Stomach (tissue), 9 donors: ENCODE results near the gene PTPRM. TPM values are rescaled to one million over a fixed set of nuclear protein-coding genes. Genes with fewer than 3 reads are reported as not detected.

Source experiments
- DNase-seq, 2 donors: peaks; one replicate each; pipeline versions ENCODE4 v3.0.0 to v3.0.0-alpha.2; 2013 to 2019
- H3K27ac ChIP-seq, 5 donors: fragments of 200-600 bp in 4 of 5; sonication (generic) in 4 of 5; one replicate each; pipeline ENCODE4 v1.5.1; 2013 to 2019; ENCODE audit warnings: mild to moderate bottlenecking in 1 of 5, moderate library complexity in 1 of 5
- H3K27me3 ChIP-seq, 3 donors: fragments of 200-600 bp; sonication (generic); one replicate each; pipeline ENCODE4 v1.5.1; 2017 to 2019; ENCODE audit warnings: mixed run types in 1 of 3
- H3K36me3 ChIP-seq, 4 donors: fragments of 200-600 bp; sonication (generic); 1 replicate in 3 of 4; 2 replicates in 1 of 4; pipeline ENCODE4 v1.5.1; 2016 to 2019
- H3K4me1 ChIP-seq, 4 donors: fragments of 200-600 bp; sonication (generic); one replicate each; pipeline ENCODE4 v1.5.1; 2016 to 2019
- H3K4me3 ChIP-seq, 4 donors: fragments of 200-600 bp; sonication (generic) in 3 of 4; one replicate each; pipeline ENCODE4 v1.5.1; 2016 to 2019; ENCODE audit warnings: mild to moderate bottlenecking in 1 of 4
- H3K9me3 ChIP-seq, 4 donors: fragments of 200-600 bp; sonication (generic); one replicate each; pipeline ENCODE4 v1.5.1; 2016 to 2019
- CTCF ChIP-seq, 7 experiments: fragments of 450-650 bp in 4 of 7; fragments of 200-600 bp in 3 of 7; sonication (generic) in 3 of 7; IDR thresholded peaks; one replicate each; pipeline ENCODE4 v1.5.1; 2016 to 2019; ENCODE audit warnings: antibody characterized with exemption in 7 of 7, control low read depth in 2 of 7, mild to moderate bottlenecking in 1 of 7
- EP300 ChIP-seq: sonication (generic); formaldehyde crosslinking; IDR thresholded peaks from one replicate; pipeline ENCODE4 v1.6.1; 2017; ENCODE audit warnings: antibody characterized with exemption
- POLR2A ChIP-seq, 4 donors: fragments of 450-650 bp; IDR thresholded peaks; one replicate each; pipeline ENCODE4 v1.6.1; 2016; ENCODE audit warnings: antibody characterized with exemption in 4 of 4, control low read depth in 2 of 4, mild to moderate bottlenecking in 1 of 4, moderate library complexity in 1 of 4
- POLR2AphosphoS5 ChIP-seq, 3 donors: sonication (generic); formaldehyde crosslinking; IDR thresholded peaks; one replicate each; pipeline ENCODE4 v1.6.1; 2016; ENCODE audit warnings: antibody characterized with exemption in 3 of 3
- WGBS, 5 donors: extraction: QIAGEN DNeasy Blood & Tissue Kit in 3 of 5; methylation state at CpG; one replicate each; pipeline versions ENCODE4 v1.1.5 to v1.1.7; 2013 to 2018; 5-methylcytosine and 5-hydroxymethylcytosine counted together
- intact Hi-C: fragments of 100-400 bp; cut with DNase I; formaldehyde crosslinking; loops from one replicate; pipeline ENCODE4 v1.15.1; 2023; ENCODE audit warnings: low total_unique reads
- polyA plus RNA-seq, 3 donors: library from polyadenylated mRNA; stranded (reverse); fragments of 200-250 nt; gene quantifications; one replicate each; pipeline ENCODE4 v1.2.3, GENCODE V29; 2013
- total RNA-seq, 5 donors: library from RNA; depleted of rRNA; stranded (reverse); fragments of >200 nt; gene quantifications; one replicate each; pipeline versions ENCODE4 v1.1.0 to v1.2.3, GENCODE V29; 2014 to 2016
- donor health status: healthy with polysubstance abuse.
- donor health status: Bipolar disorder and iron deficiency.
- donor health status: healthy.

PTPRM gene
- total and polyA plus RNA-seq, 8 donors = 7.5 to 246 (median 58.2) TPM

GRCh38 chr18:8307960-8308359 is 740.8 kb downstream of the PTPRM start:
- Histone ChIP-seq H3K27me3 (no peaks in the 10 kb centered on the region), H3K36me3 (no peaks in the 10 kb centered on the region), H3K27ac (no peak overlapping the region), H3K9me3 (no peaks in the 10 kb centered on the region), H3K4me3 (no peak overlapping the region), H3K4me1 (no peaks in the 10 kb centered on the region)
- intact Hi-C loops = no loop called here
- TF ChIP-seq CTCF (IDR thresholded peaks at IDR 0.05) (no peak), POLR2AphosphoS5 (IDR thresholded peaks at IDR 0.05) (no peak), EP300 (no peak), POLR2A (IDR thresholded peaks at IDR 0.05) (no peak)
- DNase-seq = no peak

GRCh38 chr18:8313043-8313442 is 745.9 kb downstream of the PTPRM start:
- intact Hi-C loops = no loop called here
- Histone ChIP-seq H3K9me3 (no peaks in the 10 kb centered on the region), H3K27me3 (no peaks in the 10 kb centered on the region), H3K4me1 (no peaks in the 10 kb centered on the region), H3K4me3 (no peak overlapping the region), H3K27ac (no peak overlapping the region), H3K36me3 (peaks cover 0 to 23% (median 2%) of the 10 kb centered on the region in 4 donors)
- WGBS, 5 donors = 87 to 90% (median 89%) methylated on average over 2 of the region's 2 CpGs
- DNase-seq = no peak
- TF ChIP-seq CTCF (IDR thresholded peaks at IDR 0.05) = no peak
- TF ChIP-seq EP300 = no peak
- TF ChIP-seq POLR2AphosphoS5 (IDR thresholded peaks at IDR 0.05) = no peak
- no peak for TF ChIP-seq POLR2A (IDR thresholded peaks at IDR 0.05)

GRCh38 chr18:8314124-8314523 is 747.0 kb downstream of the PTPRM start:
- intact Hi-C loops = no loop called here
- no peak for DNase-seq
- Histone ChIP-seq H3K36me3 (peaks cover 0 to 23% (median 2%) of the 10 kb centered on the region in 4 donors), H3K4me3 (no peak overlapping the region), H3K9me3 (no peaks in the 10 kb centered on the region), H3K27me3 (no peaks in the 10 kb centered on the region), H3K27ac (no peak overlapping the region), H3K4me1 (no peaks in the 10 kb centered on the region)
- WGBS, 5 donors = 86 to 93% (median 88%) methylated on average over 2 of the region's 2 CpGs
- TF ChIP-seq POLR2A (IDR thresholded peaks at IDR 0.05) (no peak), CTCF (IDR thresholded peaks at IDR 0.05) (no peak), POLR2AphosphoS5 (IDR thresholded peaks at IDR 0.05) (no peak), EP300 (no peak)

GRCh38 chr18:8319798-8320489 is 752.8 kb downstream of the PTPRM start:
- Histone ChIP-seq H3K27ac (no peak overlapping the region), H3K4me3 (no peak overlapping the region), H3K9me3 (no peaks in the 10 kb centered on the region), H3K4me1 (peaks cover 0 to 6% (median 0%) of the 10 kb centered on the region in 4 donors), H3K27me3 (no peaks in the 10 kb centered on the region), H3K36me3 (peaks cover 0 to 14% (median 4%) of the 10 kb centered on the region in 4 donors)
- no peak for DNase-seq
- intact Hi-C loops = no loop called here
- 81 to 95% (median 89%) methylated on average over 6 of the region's 6 CpGs for WGBS, 5 donors
- TF ChIP-seq POLR2A (IDR thresholded peaks at IDR 0.05) (no peak), EP300 (no peak), CTCF (IDR thresholded peaks at IDR 0.05) (no peak), POLR2AphosphoS5 (IDR thresholded peaks at IDR 0.05) (no peak)
